PC-3 (cell line): ENCODE data around the gene RFC1.
"Not testable (repeated sequence)": the region's sequence is repeated elsewhere in the genome, so short reads cannot be mapped to it uniquely, and the experiment has no call there.

Experiments
- CTCF ChIP-seq: fragments of 300-600 bp; sonication (generic); conservative IDR thresholded peaks from 2 replicates; pipeline ENCODE4 v1.5.1; 2017; ENCODE audit warnings: antibody characterized with exemption, low read depth, mild to moderate bottlenecking, low read length
- EZH2 ChIP-seq: fragments of 300-600 bp; sonication (generic); IDR thresholded peaks from one replicate; pipeline ENCODE4 v1.6.1; 2017; ENCODE audit warnings: antibody characterized with exemption, mild to moderate bottlenecking, low read length; ENCODE audit not compliant: unreplicated experiment

- not testable (repeated sequence) for TF ChIP-seq CTCF, EZH2
These were observed 88.5 kb downstream of the RFC1 start for GRCh38 chr4:39277661-39278060.
